HepG2 (cell line): ENCODE data around the gene PPOX. TPM values are rescaled to one million over a fixed set of nuclear protein-coding genes. Genes with fewer than 3 reads are reported as not detected.

Source experiments
- AGO2 ChIP-seq: fragments of 200-400 bp; formaldehyde crosslinking; optimal IDR thresholded peaks from 2 replicates; pipeline ENCODE3; 2017; ENCODE audit warnings: mild to moderate bottlenecking, low read depth, low read length, moderate library complexity
- BATF2 ChIP-seq: sonication (generic); formaldehyde crosslinking; IDR thresholded peaks from 2 replicates; pipeline ENCODE4 v1.8.0; 2022; ENCODE audit warnings: mild to moderate bottlenecking, missing genetic modification reagents, moderate library complexity
- BCL3 ChIP-seq: sonication (generic); formaldehyde crosslinking; IDR thresholded peaks from 2 replicates; pipeline ENCODE4 v1.5.1; 2020; ENCODE audit warnings: mild to moderate bottlenecking, missing genetic modification reagents, moderate library complexity
- BRF2 ChIP-seq: sonication (generic); formaldehyde crosslinking; IDR thresholded peaks from 2 replicates; pipeline ENCODE4 v1.8.1; 2022; ENCODE audit warnings: mild to moderate bottlenecking, missing genetic modification reagents
- CBX2 ChIP-seq, 2 experiments: fragments of 200-600 bp in 1 of 2; sonication (generic); formaldehyde crosslinking in 1 of 2; IDR thresholded peaks; 2 replicates each; pipeline versions ENCODE4 v1.7.0 to v1.8.1; 2018 to 2022; ENCODE audit warnings: low read depth in 2 of 2, low read length in 1 of 2, mild to moderate bottlenecking in 1 of 2, missing genetic modification reagents in 1 of 2
- DBP ChIP-seq: sonication (generic); formaldehyde crosslinking; IDR thresholded peaks from 2 replicates; pipeline ENCODE4 v1.4.0; 2020; ENCODE audit warnings: missing genetic modification reagents; ENCODE audit errors: not compliant biosample characterization
- KDM4B ChIP-seq: sonication (generic); formaldehyde crosslinking; IDR thresholded peaks from 2 replicates; pipeline ENCODE4 v1.4.0; 2020; ENCODE audit warnings: missing genetic modification reagents
- KLF11 ChIP-seq: IDR thresholded peaks from 2 replicates; pipeline ENCODE4 v1.6.1; 2016; ENCODE audit warnings: missing compliant biosample characterization
- MED8 ChIP-seq: sonication (generic); formaldehyde crosslinking; IDR thresholded peaks from 2 replicates; pipeline ENCODE4 v1.8.1; 2023; ENCODE audit warnings: mild to moderate bottlenecking, missing genetic modification reagents; ENCODE audit not compliant: insufficient replicate concordance
- PAX8 ChIP-seq: sonication (generic); formaldehyde crosslinking; IDR thresholded peaks from 2 replicates; pipeline ENCODE4 v1.8.0; 2022; ENCODE audit warnings: mild to moderate bottlenecking, missing genetic modification reagents, borderline replicate concordance
- SAP130 ChIP-seq: IDR thresholded peaks from 2 replicates; pipeline ENCODE4 v1.6.1; 2016; ENCODE audit warnings: low read depth
- SP4 ChIP-seq: sonication (generic); formaldehyde crosslinking; IDR thresholded peaks from 2 replicates; pipeline ENCODE4 v1.8.1; 2023; ENCODE audit warnings: mild to moderate bottlenecking, missing genetic modification reagents
- TMF1 ChIP-seq: sonication (generic); formaldehyde crosslinking; IDR thresholded peaks from 2 replicates; pipeline ENCODE4 v1.8.1; 2022; ENCODE audit warnings: low read depth, missing genetic modification reagents
- YEATS4 ChIP-seq: sonication (generic); formaldehyde crosslinking; IDR thresholded peaks from 2 replicates; pipeline ENCODE4 v1.4.0; 2020; ENCODE audit warnings: missing genetic modification reagents, borderline replicate concordance
- ZBTB26 ChIP-seq: IDR thresholded peaks from 2 replicates; pipeline ENCODE4 v1.6.1; 2016; ENCODE audit warnings: missing compliant biosample characterization, missing genetic modification reagents, borderline replicate concordance
- ZBTB46 ChIP-seq: sonication (generic); formaldehyde crosslinking; IDR thresholded peaks from 2 replicates; pipeline ENCODE4 v1.4.0; 2020; ENCODE audit warnings: mild to moderate bottlenecking, missing genetic modification reagents, borderline replicate concordance
- ZNF138 ChIP-seq: sonication (generic); formaldehyde crosslinking; IDR thresholded peaks from 2 replicates; pipeline ENCODE4 v1.5.0; 2020; ENCODE audit warnings: mild to moderate bottlenecking, low read depth, missing genetic modification reagents
- ZNF251 ChIP-seq: sonication (generic); formaldehyde crosslinking; IDR thresholded peaks from 2 replicates; pipeline ENCODE4 v1.9.0; 2021; ENCODE audit warnings: mild to moderate bottlenecking, missing genetic modification reagents
- ZNF580 ChIP-seq: IDR thresholded peaks from 2 replicates; pipeline ENCODE4 v1.6.1; 2016; ENCODE audit warnings: low read depth, borderline replicate concordance
- ZNF652 ChIP-seq: IDR thresholded peaks from 2 replicates; pipeline ENCODE4 v1.6.1; 2016; ENCODE audit warnings: low read depth, borderline replicate concordance
- ZNF841 ChIP-seq: sonication (generic); formaldehyde crosslinking; IDR thresholded peaks from 2 replicates; pipeline ENCODE4 v1.8.1; 2023; ENCODE audit warnings: missing genetic modification reagents, borderline replicate concordance
- polyA plus RNA-seq, 8 experiments: library from polyadenylated mRNA; depleted of rRNA in 3 of 8; stranded (reverse) in 7 of 8; unstranded in 1 of 8; fragments of >200 nt; fragmentation: Illumina TruSeq in 4 of 8; extraction: Trizol in 4 of 8; gene quantifications; 2 replicates each; pipeline versions ENCODE4 v1.2.1 to v1.2.3, GENCODE V29; 2011 to 2016; ENCODE audit warnings: low read depth in 4 of 8, missing spikeins in 1 of 8, mixed read lengths in 1 of 8; ENCODE audit not compliant: insufficient read depth in 1 of 8
- total RNA-seq, 5 experiments: library from RNA; depleted of rRNA; stranded (reverse); fragments of >200 nt; fragmentation: Illumina TruSeq; extraction: Trizol; gene quantifications; 2 replicates each; pipeline ENCODE4 v1.2.3, GENCODE V29; 2016; ENCODE audit warnings: low read depth in 1 of 5

PPOX gene
- total and polyA plus RNA-seq, 2 of the 13 experiments (the other 11 are each of a cell fraction or from before 2014, with no cell fraction given), result 15.5 to 27.7 TPM

GRCh38 chr1:161219078-161219892 lies 53.1 kb downstream of the PPOX start (continued):
- no peak for TF ChIP-seq ZNF138 (CRISPR knock-in tag)
- no peak for TF ChIP-seq MED8
- no peak for TF ChIP-seq ZNF652 (CRISPR knock-in tag)
- no peak for TF ChIP-seq BATF2 (CRISPR knock-in tag)
- TF ChIP-seq ZBTB46, result 0 out of 2 replicates have a peak, but pooled peaks have one; percentile 36
- no peak for TF ChIP-seq TMF1 (CRISPR knock-in tag)
- 0 out of 2 replicates have a peak, but pooled peaks have one; percentile 9 for TF ChIP-seq SP4 (CRISPR knock-in tag)
- TF ChIP-seq CBX2 (IDR thresholded peaks at IDR 0.05; ENCODE audit: low read depth, low read length), result no peak
- TF ChIP-seq CBX2 (CRISPR knock-in tag; IDR thresholded peaks at IDR 0.05; ENCODE audit: low read depth), result no peak
- TF ChIP-seq YEATS4 (CRISPR knock-in tag), result 0 out of 2 replicates have a peak, but pooled peaks have one; percentile 49
- no peak for TF ChIP-seq ZNF251 (CRISPR knock-in tag)
- no peak for TF ChIP-seq ZNF580 (CRISPR knock-in tag)
- no peak for TF ChIP-seq BRF2 (CRISPR knock-in tag)
- TF ChIP-seq KDM4B, result no peak
- peak; percentile 15 for TF ChIP-seq AGO2
- no peak for TF ChIP-seq BCL3 (CRISPR knock-in tag)
- no peak for TF ChIP-seq ZBTB26
- no peak for TF ChIP-seq KLF11 (CRISPR knock-in tag)
- no peak for TF ChIP-seq DBP (CRISPR knock-in tag)
- TF ChIP-seq PAX8 (CRISPR knock-in tag), result no peak
- peak; percentile 48; the same call in 1 of the 2 replicates for TF ChIP-seq ZNF841 (CRISPR knock-in tag)
- TF ChIP-seq SAP130 (CRISPR knock-in tag), result no peak; the same call in 1 of the 2 replicates
